Esophagus squamous epithelium (tissue), 5 donors: ENCODE results near the gene HTATIP2. TPM values are rescaled to one million over a fixed set of nuclear protein-coding genes. Genes with fewer than 3 reads are reported as not detected.

Source experiments
- DNase-seq: peaks from one replicate; lab custom pipeline; 2025; lab: John Stamatoyannopoulos, UW
- H3K27ac ChIP-seq, 4 donors: fragments of 200-600 bp; sonication (generic); one replicate each; pipeline ENCODE4 v1.5.1; 2016 to 2019; ENCODE audit warnings: mild to moderate bottlenecking in 1 of 4
- H3K27me3 ChIP-seq, 4 donors: fragments of 200-600 bp; sonication (generic); 1 replicate in 3 of 4; 2 replicates in 1 of 4; pipeline versions ENCODE4 v1.5.1 to v1.6.0; 2017 to 2021; ENCODE audit warnings: antibody characterized with exemption in 1 of 4
- H3K36me3 ChIP-seq, 3 donors: fragments of 200-600 bp; sonication (generic); one replicate each; pipeline ENCODE4 v1.5.1; 2016 to 2019
- H3K4me1 ChIP-seq, 3 donors: fragments of 200-600 bp; sonication (generic); one replicate each; pipeline ENCODE4 v1.5.1; 2017 to 2019
- H3K4me3 ChIP-seq, 4 donors: fragments of 200-600 bp; sonication (generic); 1 replicate in 3 of 4; 2 replicates in 1 of 4; pipeline ENCODE4 v1.5.1; 2016 to 2019; ENCODE audit warnings: mild to moderate bottlenecking in 2 of 4, moderate library complexity in 1 of 4
- H3K9me3 ChIP-seq, 3 donors: fragments of 200-600 bp; sonication (generic); one replicate each; pipeline ENCODE4 v1.5.1; 2016 to 2019
- POLR2A ChIP-seq, 4 donors: fragments of 450-650 bp; IDR thresholded peaks; one replicate each; pipeline ENCODE4 v1.6.1; 2017; ENCODE audit warnings: antibody characterized with exemption in 4 of 4, mild to moderate bottlenecking in 4 of 4, moderate library complexity in 3 of 4
- WGBS, 2 donors: methylation state at CpG; one replicate each; pipeline ENCODE4 v1.1.5; 2018; 5-methylcytosine and 5-hydroxymethylcytosine counted together
- intact Hi-C: fragments of 100-400 bp; cut with DNase I; formaldehyde crosslinking; loops from one replicate; pipeline ENCODE4 v1.15.0; 2022
- total RNA-seq, 4 donors: library from RNA; depleted of rRNA; stranded (reverse); fragments of >200 nt; gene quantifications; one replicate each; pipeline ENCODE4 v1.1.0, GENCODE V29; 2016
- TF ChIP-seq, protein P1 (sequence below), 6 experiments: fragments of 450-650 bp in 4 of 6; fragments of 200-600 bp in 2 of 6; sonication (generic) in 2 of 6; IDR thresholded peaks; one replicate each; pipeline ENCODE4 v1.5.1; 2016 to 2019; ENCODE audit warnings: antibody characterized with exemption in 6 of 6, mild to moderate bottlenecking in 4 of 6, moderate library complexity in 4 of 6
- donor health status: DM: yes; HTN: yes; CAD: no.

Gene HTATIP2
- total RNA-seq, 4 donors from 2014 or later = 52.9 to 76.4 (median 61.3) TPM

DNA sequence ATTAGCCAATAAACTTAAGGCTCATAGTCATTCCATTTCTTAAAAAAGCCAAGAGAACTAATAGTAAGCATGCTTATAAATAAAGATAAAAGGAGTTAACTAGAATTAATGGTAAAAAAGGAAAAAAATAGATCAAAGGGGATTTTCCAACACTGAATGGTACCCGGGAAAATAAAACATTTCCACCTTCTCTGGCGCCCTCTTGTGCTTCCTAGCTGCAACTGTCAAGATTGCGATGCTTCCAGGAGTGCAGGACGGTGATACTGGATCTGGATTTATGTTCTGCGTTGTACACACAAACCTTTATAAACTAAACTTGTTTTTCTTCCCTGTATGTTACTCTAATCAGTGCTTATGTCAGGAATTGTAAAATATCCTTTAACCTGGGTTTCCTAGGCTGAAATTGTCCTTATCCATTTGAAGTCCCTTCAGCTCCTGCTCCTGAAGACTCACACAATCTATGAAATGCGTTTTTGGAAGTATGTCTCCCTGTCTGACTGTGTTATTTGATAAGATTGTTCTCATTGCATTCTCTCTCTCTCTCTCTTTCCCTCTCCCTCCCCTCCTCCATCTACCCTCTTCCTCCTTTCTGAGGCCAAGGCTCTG, 9.6 kb upstream of the HTATIP2 start:
- no peak for DNase-seq
- TF ChIP-seq, protein P1, sequence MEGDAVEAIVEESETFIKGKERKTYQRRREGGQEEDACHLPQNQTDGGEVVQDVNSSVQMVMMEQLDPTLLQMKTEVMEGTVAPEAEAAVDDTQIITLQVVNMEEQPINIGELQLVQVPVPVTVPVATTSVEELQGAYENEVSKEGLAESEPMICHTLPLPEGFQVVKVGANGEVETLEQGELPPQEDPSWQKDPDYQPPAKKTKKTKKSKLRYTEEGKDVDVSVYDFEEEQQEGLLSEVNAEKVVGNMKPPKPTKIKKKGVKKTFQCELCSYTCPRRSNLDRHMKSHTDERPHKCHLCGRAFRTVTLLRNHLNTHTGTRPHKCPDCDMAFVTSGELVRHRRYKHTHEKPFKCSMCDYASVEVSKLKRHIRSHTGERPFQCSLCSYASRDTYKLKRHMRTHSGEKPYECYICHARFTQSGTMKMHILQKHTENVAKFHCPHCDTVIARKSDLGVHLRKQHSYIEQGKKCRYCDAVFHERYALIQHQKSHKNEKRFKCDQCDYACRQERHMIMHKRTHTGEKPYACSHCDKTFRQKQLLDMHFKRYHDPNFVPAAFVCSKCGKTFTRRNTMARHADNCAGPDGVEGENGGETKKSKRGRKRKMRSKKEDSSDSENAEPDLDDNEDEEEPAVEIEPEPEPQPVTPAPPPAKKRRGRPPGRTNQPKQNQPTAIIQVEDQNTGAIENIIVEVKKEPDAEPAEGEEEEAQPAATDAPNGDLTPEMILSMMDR (IDR thresholded peaks at IDR 0.05) = peak; percentile 44 to 77 (median 69)
- TF ChIP-seq POLR2A (IDR thresholded peaks at IDR 0.05) = no peak
- intact Hi-C loops = loop anchor here (10.0 kb wide), 2 partner anchors 229 to 399 kb away; no protein-coding TSS in a partner anchor
- peaks cover 0 to 4% (median 0%) of the 10 kb centered on the region in 4 donors for H3K27me3 ChIP-seq
- no peaks in the 10 kb centered on the region for H3K9me3 ChIP-seq
- H3K4me3 ChIP-seq = no peak overlapping the region
- 8 to 10% methylated on average over 6 of the region's 6 CpGs for WGBS, 2 donors
- peaks cover 0 to 10% (median 0%) of the 10 kb centered on the region in 3 donors for H3K4me1 ChIP-seq
- no peaks in the 10 kb centered on the region for H3K36me3 ChIP-seq
- H3K27ac ChIP-seq = no peak overlapping the region

DNA sequence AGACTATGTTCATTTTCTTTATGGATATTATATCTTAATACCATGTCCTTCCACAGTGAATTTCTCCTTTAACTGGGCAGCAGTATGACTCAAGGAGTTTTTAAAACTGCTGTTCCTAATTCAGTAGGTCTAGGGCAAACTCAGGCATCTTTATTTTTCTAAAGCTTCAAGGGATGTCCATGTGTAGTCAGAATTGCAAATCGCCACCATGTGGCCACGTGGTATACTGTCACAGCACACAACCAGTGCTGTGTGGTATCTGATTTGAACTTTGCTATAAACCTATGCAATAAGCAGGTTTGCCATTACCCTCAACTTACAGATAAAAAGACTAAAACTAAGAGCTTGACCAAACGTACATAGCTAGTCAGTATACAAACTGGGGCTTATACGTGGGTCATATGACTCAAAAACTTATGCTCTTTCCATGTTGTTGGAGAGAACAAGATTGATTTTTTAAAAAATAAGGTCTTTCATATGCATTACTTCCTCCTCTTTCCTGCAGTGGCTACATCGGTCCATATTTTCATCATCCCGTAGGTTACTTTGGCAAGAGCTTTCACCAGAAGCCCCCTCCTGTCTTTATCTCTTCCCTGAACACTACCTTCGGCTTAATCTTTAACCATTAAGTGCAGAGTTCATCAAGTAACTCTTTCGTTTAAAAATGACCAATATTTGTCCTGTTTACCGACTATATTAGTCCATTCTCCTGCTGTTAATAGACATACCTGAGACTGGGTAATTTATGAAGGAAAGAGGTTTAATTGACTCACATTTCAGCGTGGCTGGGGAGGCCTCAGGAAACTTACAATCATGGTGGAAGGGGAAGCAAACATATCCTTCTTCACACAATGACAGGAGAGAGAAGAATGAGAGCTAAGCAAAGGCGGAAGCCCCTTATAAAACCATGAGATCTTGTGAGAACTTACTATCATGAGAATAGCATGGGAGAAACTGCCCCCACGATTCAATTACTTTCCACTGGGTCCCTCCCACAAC, 8.0 kb upstream of the HTATIP2 start:
- intact Hi-C loops = loop anchor here (10.0 kb wide), 2 partner anchors 231 to 401 kb away; no protein-coding TSS in a partner anchor
- 50 to 54% methylated on average over 11 to 12 of the region's 12 CpGs for WGBS, 2 donors
- TF ChIP-seq, protein P1 (IDR thresholded peaks at IDR 0.05) = peak in 5 of 6 experiments; percentile 40 to 62 (median 48)
- TF ChIP-seq POLR2A (IDR thresholded peaks at IDR 0.05) = no peak
- peaks cover 0 to 10% (median 0%) of the 10 kb centered on the region in 3 donors for H3K4me1 ChIP-seq
- DNase-seq = no peak
- peaks cover 0 to 4% (median 0%) of the 10 kb centered on the region in 4 donors for H3K27me3 ChIP-seq
- no peaks in the 10 kb centered on the region for H3K9me3 ChIP-seq
- H3K36me3 ChIP-seq = no peaks in the 10 kb centered on the region
- H3K27ac ChIP-seq = no peak overlapping the region
- no peak overlapping the region for H3K4me3 ChIP-seq

DNA sequence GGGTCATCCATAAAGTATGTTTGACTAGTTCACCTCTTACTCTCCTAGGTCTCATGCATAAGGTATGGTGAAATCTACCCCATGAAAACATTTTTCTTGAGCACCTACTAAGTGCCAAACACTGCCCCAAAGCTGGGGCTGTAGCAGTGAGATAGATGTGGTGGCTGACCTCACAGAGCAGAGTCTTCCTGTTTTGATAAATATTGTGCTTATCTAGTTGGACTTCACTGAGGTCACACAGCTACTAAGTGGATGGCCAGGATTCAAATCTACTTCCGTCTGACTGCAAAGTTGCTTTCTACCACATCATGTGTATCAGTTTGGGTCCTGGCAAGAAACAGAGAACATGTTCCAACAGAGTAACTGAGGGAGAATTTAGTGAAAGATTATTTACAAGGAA, 6.4 kb upstream of the HTATIP2 start:
- H3K4me1 ChIP-seq = no peaks in the 10 kb centered on the region
- no peak for DNase-seq
- H3K27me3 ChIP-seq = peaks cover 0 to 4% (median 0%) of the 10 kb centered on the region in 4 donors
- no peak overlapping the region for H3K4me3 ChIP-seq
- H3K9me3 ChIP-seq = no peaks in the 10 kb centered on the region
- WGBS, 2 donors = 29 to 33% methylated on average over 1 of the region's 1 CpG
- intact Hi-C loops = loop anchor here (10.0 kb wide), 2 partner anchors 232 to 402 kb away; no protein-coding TSS in a partner anchor
- no peaks in the 10 kb centered on the region for H3K36me3 ChIP-seq
- TF ChIP-seq, protein P1 (IDR thresholded peaks at IDR 0.05) = no peak
- TF ChIP-seq POLR2A (IDR thresholded peaks at IDR 0.05) = no peak
- H3K27ac ChIP-seq = no peak overlapping the region

DNA sequence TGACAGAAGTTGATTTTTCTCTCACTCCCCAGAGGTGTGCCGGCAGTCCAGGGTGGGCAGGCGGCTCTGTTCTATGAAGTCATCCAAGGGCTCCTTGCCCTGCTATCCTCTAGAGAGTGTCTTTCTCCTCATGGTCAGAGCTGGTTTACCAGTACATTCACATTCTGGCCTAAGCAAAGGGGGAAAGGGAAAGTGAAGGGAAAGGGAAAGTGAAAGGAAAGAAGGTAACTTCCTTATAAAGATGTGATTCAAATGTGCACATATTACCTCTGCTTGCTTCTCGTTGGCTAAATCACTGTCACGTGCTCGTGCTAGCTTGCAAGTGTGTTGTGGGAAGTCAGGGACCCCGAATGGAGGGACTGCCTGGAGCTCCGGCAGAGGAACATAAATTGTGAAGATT, 2.9 kb upstream of the HTATIP2 start:
- Histone ChIP-seq H3K4me1 (peaks cover 10 to 28% (median 20%) of the 10 kb centered on the region in 3 donors), H3K36me3 (no peaks in the 10 kb centered on the region), H3K27ac (no peak overlapping the region), H3K4me3 (no peak overlapping the region), H3K9me3 (no peaks in the 10 kb centered on the region), H3K27me3 (no peaks in the 10 kb centered on the region)
- intact Hi-C loops = no loop called here
- 42 to 54% methylated on average over 6 to 7 of the region's 7 CpGs for WGBS, 2 donors
- no peak for TF ChIP-seq POLR2A (IDR thresholded peaks at IDR 0.05)
- TF ChIP-seq, protein P1 (IDR thresholded peaks at IDR 0.05) = no peak
- no peak for DNase-seq
